ENCODE results near the gene CLTA.

DNA sequence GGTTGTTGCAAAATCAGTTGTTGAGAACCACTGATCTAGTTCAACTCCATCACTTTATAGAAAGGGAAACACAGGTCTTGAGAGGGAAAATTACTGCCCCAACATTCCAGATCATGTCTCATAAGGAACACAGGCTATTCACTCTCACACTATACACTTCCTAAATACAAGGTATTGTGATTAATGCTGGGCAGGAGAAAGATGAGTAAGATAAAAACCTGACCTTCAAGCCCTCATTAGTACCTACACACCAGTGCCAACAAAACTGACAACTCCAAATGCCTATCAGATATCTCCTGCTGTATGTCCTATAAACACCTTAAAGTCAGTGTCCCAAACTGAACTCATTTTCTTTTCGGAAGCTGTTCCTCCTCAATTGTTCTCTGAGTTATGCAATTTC, 59.4 kb downstream of the CLTA start:
- TF ChIP-seq, protein P1, sequence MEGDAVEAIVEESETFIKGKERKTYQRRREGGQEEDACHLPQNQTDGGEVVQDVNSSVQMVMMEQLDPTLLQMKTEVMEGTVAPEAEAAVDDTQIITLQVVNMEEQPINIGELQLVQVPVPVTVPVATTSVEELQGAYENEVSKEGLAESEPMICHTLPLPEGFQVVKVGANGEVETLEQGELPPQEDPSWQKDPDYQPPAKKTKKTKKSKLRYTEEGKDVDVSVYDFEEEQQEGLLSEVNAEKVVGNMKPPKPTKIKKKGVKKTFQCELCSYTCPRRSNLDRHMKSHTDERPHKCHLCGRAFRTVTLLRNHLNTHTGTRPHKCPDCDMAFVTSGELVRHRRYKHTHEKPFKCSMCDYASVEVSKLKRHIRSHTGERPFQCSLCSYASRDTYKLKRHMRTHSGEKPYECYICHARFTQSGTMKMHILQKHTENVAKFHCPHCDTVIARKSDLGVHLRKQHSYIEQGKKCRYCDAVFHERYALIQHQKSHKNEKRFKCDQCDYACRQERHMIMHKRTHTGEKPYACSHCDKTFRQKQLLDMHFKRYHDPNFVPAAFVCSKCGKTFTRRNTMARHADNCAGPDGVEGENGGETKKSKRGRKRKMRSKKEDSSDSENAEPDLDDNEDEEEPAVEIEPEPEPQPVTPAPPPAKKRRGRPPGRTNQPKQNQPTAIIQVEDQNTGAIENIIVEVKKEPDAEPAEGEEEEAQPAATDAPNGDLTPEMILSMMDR (IDR thresholded peaks at IDR 0.05; ENCODE audit: low read length), result no peak
- TF ChIP-seq EZH2 (IDR thresholded peaks at IDR 0.05; ENCODE audit: borderline replicate concordance, low read length), result no peak

All from OCI-LY1 (cell line).